Body of pancreas (tissue), 4 donors: ENCODE results near the gene ZFP57. TPM values are rescaled to one million over a fixed set of nuclear protein-coding genes. Genes with fewer than 3 reads are reported as not detected.

Experiments used
- ATAC-seq: fragments of 150-250 bp; one replicate; pipeline ENCODE4 v1.9.1; 2016
- DNase-seq, 4 donors: peaks; one replicate each; pipeline ENCODE4 v3.0.0-alpha.2; 2019
- H3K27ac ChIP-seq, 4 donors: fragments of 200-600 bp; sonication (generic); 1 replicate in 3 of 4; 2 replicates in 1 of 4; pipeline versions ENCODE4 v1.5.1 to v1.6.1; 2016 to 2019; ENCODE audit warnings: mild to moderate bottlenecking in 1 of 4, mixed read lengths in 1 of 4, moderate library complexity in 1 of 4
- H3K27me3 ChIP-seq, 2 donors: fragments of 200-600 bp; sonication (generic); one replicate each; pipeline ENCODE4 v1.6.0; 2016; ENCODE audit warnings: mild to moderate bottlenecking in 1 of 2
- H3K36me3 ChIP-seq, 2 donors: fragments of 200-600 bp; sonication (generic); replicated peaks in 1 of 2; 2 replicates each; pipeline ENCODE4 v1.5.1; 2016; ENCODE audit warnings: low read depth in 2 of 2; ENCODE audit not compliant: insufficient read depth in 1 of 2
- H3K4me1 ChIP-seq: fragments of 200-600 bp; sonication (generic); one replicate; pipeline ENCODE4 v1.6.0; 2016
- H3K4me3 ChIP-seq, 2 donors: fragments of 200-600 bp; sonication (generic); 1 replicate in 1 of 2; 2 replicates in 1 of 2; pipeline ENCODE4 v1.5.1; 2016 to 2019
- H3K9me3 ChIP-seq, 3 donors: fragments of 200-600 bp; sonication (generic); 1 replicate in 2 of 3; 2 replicates in 1 of 3; pipeline ENCODE4 v1.5.1; 2016
- CTCF ChIP-seq, 7 experiments: fragments of 450-650 bp in 4 of 7; fragments of 200-600 bp in 3 of 7; sonication (generic) in 3 of 7; IDR thresholded peaks; one replicate each; pipeline ENCODE4 v1.5.1; 2016 to 2019; ENCODE audit warnings: antibody characterized with exemption in 7 of 7
- POLR2A ChIP-seq, 3 donors: fragments of 450-650 bp; IDR thresholded peaks; one replicate each; pipeline ENCODE4 v1.6.1; 2016; ENCODE audit warnings: antibody characterized with exemption in 3 of 3, mild to moderate bottlenecking in 2 of 3
- WGBS, 2 donors: methylation state at CpG; one replicate each; pipeline ENCODE4 v1.1.5; 2017; 5-methylcytosine and 5-hydroxymethylcytosine counted together
- intact Hi-C: fragments of 100-400 bp; cut with DNase I; formaldehyde crosslinking; loops from one replicate; pipeline ENCODE4 v1.15.1; 2023
- total RNA-seq, 2 donors: library from RNA; depleted of rRNA; stranded (reverse); fragments of >200 nt; gene quantifications; one replicate each; pipeline ENCODE4 v1.1.0, GENCODE V29; 2016

ZFP57 gene
- total RNA-seq: not detected

GRCh38 chr6:29680904-29681303 lies at the start of gene ZFP57:
Gene ZFP57 (minus strand): TSS chr6:29681152. CDS start chr6:29677003, 4,149 bp downstream.
- Histone ChIP-seq H3K27ac (no peak within 1 kb of the TSS), H3K36me3 (no peaks in the 10 kb centered on the region), H3K4me3 (no peak within 1 kb of the TSS), H3K9me3 (no peaks in the 10 kb centered on the region), H3K27me3 (no peaks in the 10 kb centered on the region), H3K4me1 (no peaks in the 10 kb centered on the region)
- no peak for DNase-seq
- WGBS, 2 donors: 51 to 59% methylated on average over 13 to 15 of the region's 31 CpGs
- intact Hi-C loops: no loop called here
- no peak for ATAC-seq
- TF ChIP-seq CTCF (IDR thresholded peaks at IDR 0.05): no peak
- no peak for TF ChIP-seq POLR2A (IDR thresholded peaks at IDR 0.05)

GRCh38 chr6:29730575-29731126 lies 49.7 kb upstream of the ZFP57 start:
- TF ChIP-seq CTCF (IDR thresholded peaks at IDR 0.05): no peak
- no peak for TF ChIP-seq POLR2A (IDR thresholded peaks at IDR 0.05)
- H3K27ac ChIP-seq: no peak overlapping the region
- no peaks in the 10 kb centered on the region for H3K27me3 ChIP-seq
- ATAC-seq: no peak
- H3K36me3 ChIP-seq: peaks cover 0 to 5% of the 10 kb centered on the region in 2 donors
- 58 to 62% methylated on average over 7 of the region's 7 CpGs for WGBS, 2 donors
- H3K4me1 ChIP-seq: no peaks in the 10 kb centered on the region
- H3K9me3 ChIP-seq: no peaks in the 10 kb centered on the region
- no peak overlapping the region for H3K4me3 ChIP-seq
- intact Hi-C loops: no loop called here
- no peak for DNase-seq

- ATAC-seq (no peak), DNase-seq (no peak)
- intact Hi-C loops: no loop called here
- Histone ChIP-seq H3K4me1 (no peaks in the 10 kb centered on the region), H3K4me3 (no peak overlapping the region), H3K9me3 (no peaks in the 10 kb centered on the region), H3K27me3 (no peaks in the 10 kb centered on the region), H3K36me3 (peaks cover 0 to 5% of the 10 kb centered on the region in 2 donors), H3K27ac (no peak overlapping the region)
- TF ChIP-seq CTCF (IDR thresholded peaks at IDR 0.05) (no peak), POLR2A (IDR thresholded peaks at IDR 0.05) (no peak)
- WGBS, 2 donors: 72 to 76% methylated on average over 6 of the region's 6 CpGs
Observed at GRCh38 chr6:29729774-29730328, 48.9 kb upstream of the ZFP57 start.

GRCh38 chr6:29728875-29729270 lies 47.9 kb upstream of the ZFP57 start:
- Histone ChIP-seq H3K9me3 (no peaks in the 10 kb centered on the region), H3K36me3 (peaks cover 0 to 5% of the 10 kb centered on the region in 2 donors), H3K27ac (no peak overlapping the region), H3K4me1 (peaks cover 5% of the 10 kb centered on the region), H3K27me3 (no peaks in the 10 kb centered on the region), H3K4me3 (no peak overlapping the region)
- no peak for ATAC-seq
- intact Hi-C loops: no loop called here
- TF ChIP-seq CTCF (IDR thresholded peaks at IDR 0.05) (no peak), POLR2A (IDR thresholded peaks at IDR 0.05) (no peak)
- DNase-seq: no peak
